DMS79 (cell line): Measurements from ENCODE around the gene QRFPR.
"Not testable (repeated sequence)": the region's sequence is repeated elsewhere in the genome, so short reads cannot be mapped to it uniquely, and the experiment has no call there.

Source experiments
- DNase-seq: peaks from one replicate; lab custom pipeline; 2025; lab: John Stamatoyannopoulos, UW

QRFPR gene

DNA sequence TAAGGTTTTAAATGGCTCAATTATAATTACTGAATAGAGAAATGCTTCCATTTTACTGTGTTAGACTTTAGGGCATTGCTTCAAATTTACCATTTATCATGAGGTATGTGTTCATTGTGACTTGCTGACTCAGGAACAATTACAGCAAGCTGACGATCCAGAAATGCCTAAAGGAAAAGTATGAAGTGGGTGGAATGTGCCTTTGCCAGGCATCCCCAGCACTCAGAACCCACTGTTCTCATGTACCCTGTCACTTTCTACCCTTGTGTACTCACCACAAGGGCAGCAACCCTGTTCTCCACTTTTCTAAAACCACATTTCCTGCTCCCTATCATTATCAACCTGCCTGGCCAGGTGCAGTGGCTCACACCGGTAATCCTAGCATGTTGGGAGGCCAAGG, 41.5 kb downstream of the QRFPR start:
- no peak for DNase-seq

DNA sequence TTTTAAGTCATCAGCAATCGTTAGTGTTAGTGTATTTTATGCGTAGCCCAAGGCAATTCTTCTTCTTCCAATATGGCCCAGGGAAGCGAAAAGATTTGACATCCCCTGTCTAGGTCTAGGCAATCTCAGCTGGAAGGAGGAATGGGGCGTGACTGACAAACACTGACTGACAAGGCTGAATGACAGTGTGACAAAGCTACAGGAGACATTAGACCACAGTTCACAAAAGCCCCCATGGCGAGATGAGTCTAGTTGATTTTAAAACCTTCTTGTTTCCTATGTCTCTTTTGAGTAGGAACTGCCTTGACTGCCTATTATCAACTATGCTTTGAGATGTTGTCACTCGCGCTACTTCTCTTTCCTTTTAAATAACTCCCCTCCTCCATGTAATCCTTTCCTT, 42.3 kb downstream of the QRFPR start:
- no peak for DNase-seq

GRCh38 chr4:121336706-121337105, 44.1 kb downstream of the QRFPR start:
- DNase-seq: no peak

DNA sequence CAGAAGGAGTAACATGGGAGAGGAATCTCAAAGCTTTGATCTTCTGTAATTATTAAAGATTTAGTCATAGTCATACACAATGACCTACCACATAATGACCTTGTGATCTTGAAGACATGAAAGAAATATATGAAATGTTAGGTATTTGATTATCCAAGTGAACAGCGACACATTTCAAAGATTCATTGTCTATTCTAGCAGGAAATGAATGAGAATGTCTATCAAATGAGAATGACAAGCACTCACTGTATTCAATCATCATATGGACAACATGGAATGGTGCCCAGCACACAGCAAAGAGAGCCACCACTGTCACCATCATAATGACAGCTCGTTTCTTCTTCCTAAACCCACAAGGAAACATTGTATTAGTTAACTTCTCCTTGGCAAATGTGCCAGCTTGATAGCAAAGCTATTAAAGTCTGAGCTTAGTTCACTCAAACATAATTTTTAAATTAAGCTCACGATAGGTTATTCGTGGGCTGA, 50.6 kb downstream of the QRFPR start:
- DNase-seq: no peak

GRCh38 chr4:121326597-121326996, 54.2 kb downstream of the QRFPR start:
- no peak for DNase-seq

DNA sequence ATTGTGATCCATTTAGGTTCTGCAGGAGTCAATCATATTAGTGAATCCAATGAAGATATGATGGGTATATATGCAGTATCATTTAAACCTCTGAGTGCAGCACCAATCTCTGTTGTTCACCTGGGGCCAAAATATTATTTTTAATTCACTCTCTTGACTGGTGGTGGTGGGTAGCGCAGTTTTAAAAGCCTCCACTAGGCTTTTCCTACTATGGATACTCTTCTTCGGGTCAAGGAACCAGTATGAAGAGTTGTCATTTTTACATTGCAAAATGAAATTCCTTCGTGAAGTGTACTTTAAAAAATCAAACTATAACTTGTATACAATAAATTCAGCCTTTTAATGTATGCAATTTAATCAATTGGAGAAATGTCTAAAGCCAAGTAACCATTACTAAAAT, 56.5 kb downstream of the QRFPR start:
- DNase-seq: no peak

DNA sequence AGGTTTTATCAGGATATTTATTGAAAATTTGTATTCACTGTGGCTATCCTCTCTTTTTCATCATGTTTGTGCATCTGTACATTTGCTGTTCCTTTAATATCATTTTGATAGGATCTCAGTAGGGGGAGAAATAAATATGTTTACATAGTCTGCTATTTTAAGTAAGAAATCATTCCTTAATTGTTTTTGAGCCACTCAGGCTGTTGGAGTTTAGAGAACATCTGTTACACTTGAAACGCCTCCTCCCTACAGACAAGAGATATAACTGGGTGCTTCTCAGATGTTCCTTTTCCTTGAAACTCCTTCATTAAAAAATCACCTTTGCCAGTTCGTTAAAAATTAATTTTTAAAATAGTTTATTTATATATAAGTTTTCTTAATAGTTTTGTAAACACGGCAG, 59.4 kb downstream of the QRFPR start:
- no peak for DNase-seq

DNA sequence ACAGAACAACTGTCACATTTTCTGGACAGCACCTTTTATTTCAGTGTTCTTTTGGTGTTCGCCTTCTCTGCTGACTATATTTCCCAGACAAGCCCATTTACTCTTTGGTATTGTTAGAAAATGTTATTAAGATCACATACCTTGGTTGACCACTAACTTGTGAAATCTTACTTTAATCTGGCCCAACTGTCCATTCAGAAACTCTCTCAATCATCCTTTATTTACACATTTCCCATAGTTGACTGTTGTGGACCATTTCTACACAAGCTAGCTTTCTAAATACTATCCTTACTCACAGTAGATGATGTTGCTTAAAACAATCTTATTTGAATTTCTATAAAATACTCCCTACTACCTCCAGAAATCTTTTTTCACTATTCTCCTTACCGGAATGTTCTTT, 64.7 kb downstream of the QRFPR start:
- DNase-seq: no peak

DNA sequence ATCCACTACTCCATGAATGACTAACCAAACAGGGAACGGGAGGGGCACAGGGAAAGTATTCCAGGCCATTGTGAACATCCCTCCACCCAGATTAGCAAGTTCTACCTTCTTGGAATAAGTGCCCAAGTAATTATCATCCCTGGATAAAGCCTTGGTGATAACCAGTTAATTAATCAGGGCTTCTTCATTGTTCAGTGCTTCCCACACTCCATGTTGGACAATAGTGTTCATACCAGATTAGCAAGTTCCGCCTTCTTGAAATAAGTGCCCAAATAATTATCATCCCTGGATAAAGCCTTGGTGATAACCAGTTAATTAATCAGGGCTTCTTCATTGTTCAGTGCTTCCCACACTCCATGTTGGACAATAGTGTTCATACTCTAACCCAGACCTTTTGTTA, 67.4 kb downstream of the QRFPR start:
- DNase-seq: not testable (repeated sequence)

DNA sequence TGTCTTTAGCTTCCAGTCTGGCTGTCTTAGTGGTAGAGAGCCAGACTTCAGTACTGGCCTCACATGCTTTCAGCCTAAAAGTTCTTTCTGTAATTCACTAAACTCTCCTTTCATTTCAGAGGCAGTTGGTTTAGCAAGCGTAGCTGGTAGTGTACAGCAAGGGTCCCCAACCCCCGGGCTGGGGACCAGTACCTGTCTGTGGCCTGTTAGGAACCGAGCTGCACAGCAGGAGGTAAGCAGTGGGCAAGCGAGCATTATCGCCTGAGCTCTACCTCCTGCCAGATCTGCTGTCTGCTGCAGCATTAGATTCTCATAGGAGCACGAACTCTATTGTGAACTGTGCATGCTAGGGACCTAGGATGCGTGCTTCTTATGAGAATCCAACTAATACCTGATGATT, 72.0 kb downstream of the QRFPR start:
- DNase-seq: no peak

DNA sequence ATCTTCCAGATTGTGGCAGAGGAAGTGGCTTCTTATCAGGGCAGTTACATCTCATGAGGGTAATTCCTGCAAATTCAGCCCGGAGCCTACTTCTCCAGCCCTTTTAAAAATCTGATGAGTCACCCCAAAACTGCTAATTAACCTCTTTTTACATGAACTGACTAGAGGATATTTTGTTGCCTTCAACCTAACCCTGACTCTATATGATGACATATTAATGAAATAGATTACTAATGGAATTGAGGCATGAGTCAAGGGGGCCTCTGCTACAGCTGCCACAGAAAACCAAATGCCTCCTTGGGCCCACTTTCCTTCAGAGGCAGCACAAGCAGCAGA, 72.5 kb downstream of the QRFPR start:
- DNase-seq: no peak

- DNase-seq: no peak
Measured at GRCh38 chr4:121307445-121308327, 73.1 kb downstream of the QRFPR start.

DNA sequence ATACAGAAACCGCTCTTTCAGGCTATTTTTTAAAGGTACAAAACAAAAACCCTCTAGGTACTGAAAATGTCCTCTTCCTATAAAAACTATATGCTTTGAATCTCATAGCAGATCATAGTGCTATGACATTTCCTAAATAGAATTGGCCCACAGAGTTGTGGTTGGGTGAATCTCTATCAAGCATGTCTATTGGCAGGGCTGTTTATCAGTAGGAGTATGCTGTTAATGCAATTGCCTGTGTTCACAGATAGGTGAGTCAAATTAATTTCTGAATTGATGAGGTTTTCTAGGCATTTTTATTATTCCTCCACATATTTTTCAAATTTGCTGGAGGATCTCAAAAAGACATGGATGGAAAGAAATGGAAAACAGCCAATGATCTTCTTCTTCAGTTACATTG, 73.9 kb downstream of the QRFPR start:
- no peak for DNase-seq

DNA sequence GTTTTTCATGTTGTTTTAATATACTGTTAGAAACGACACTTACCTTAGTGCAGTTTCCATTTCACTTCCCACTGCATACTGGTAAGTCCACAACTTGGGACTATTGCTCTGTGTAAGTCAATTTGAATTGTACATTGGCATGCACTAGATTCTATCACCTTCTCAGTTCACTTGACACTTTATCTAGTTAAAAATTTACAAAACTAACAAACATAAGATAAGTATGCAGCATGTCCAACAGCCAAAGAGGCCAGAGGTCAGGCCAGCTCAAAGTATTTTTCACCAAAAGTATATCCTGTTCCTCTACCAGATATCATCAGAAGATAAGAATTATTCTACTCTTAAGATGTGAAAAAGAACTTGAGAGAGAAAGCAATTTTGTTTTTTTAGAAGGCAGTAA, 75.9 kb downstream of the QRFPR start:
- no peak for DNase-seq

DNA sequence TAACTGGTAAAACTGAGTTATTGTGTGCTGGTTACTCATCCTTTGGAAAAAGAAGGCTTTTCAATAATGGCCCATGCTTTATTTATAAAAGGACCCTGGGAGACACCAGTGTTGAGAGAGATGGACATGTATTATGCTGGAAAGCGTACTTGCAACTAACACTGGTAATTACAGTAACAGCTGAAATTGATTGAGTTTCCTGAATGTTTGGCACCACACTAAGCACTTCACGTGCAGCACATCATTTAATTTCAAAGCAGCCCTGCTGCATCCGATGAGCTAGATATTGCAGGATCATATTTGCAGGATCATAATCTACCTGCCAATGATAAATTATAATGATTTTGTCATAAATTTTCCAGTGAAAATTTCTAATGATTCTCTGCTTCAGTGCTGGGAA, 81.5 kb downstream of the QRFPR start:
- DNase-seq: no peak

DNA sequence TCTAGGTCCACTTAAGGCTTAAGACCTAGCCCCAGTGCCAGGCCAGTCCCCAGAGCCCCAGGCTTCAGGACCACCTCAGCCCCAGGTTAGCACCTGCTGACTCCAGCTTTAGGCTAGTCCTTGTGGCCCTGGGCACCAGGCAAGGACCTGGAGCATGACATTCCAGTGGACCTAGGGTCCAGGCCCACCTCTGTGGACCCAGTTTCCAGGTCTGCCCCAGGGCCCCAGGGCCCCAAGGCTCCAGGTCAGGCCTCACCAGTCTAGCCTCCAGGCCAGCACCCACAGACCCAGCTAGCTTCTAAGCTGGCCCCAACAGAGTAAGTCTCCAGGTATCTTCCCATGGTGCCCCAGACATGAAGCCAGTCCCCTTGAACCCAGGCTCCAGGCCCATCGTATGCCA, 97.5 kb downstream of the QRFPR start:
- no peak for DNase-seq

DNA sequence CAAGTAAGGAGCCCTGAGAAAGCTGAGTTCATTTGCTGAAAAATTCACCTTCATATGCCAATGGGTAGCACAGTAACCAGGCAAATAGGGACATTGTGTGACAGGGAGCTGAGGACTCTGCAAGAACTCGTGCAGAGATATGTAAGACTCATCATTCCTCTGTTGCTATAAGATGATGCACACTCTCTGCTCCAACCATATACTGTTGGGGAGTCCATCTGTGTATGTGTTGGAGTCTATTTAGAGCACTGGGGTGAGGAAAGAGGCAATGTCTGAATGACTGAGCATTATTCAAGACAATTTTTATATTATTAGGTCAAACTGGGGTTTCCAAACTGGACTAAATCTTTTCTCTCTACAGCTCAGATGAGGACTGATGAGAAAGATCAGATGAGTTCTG, 100.4 kb downstream of the QRFPR start:
- no peak for DNase-seq

GRCh38 chr4:121278811-121279368, 101.9 kb downstream of the QRFPR start:
- no peak for DNase-seq
